Uterus (tissue), 2 donors: ENCODE data around the gene KISS1R.

ENCODE experiments used
- CTCF ChIP-seq, 4 experiments: fragments of 200-600 bp in 2 of 4; fragments of 450-650 bp in 2 of 4; sonication (generic) in 2 of 4; IDR thresholded peaks; one replicate each; pipeline ENCODE4 v1.5.1; 2016 to 2019; ENCODE audit warnings: antibody characterized with exemption in 4 of 4, mild to moderate bottlenecking in 2 of 4, moderate library complexity in 1 of 4
- POLR2A ChIP-seq, 2 donors: fragments of 450-650 bp; IDR thresholded peaks; one replicate each; pipeline ENCODE4 v1.6.1; 2016; ENCODE audit warnings: antibody characterized with exemption in 2 of 2, mild to moderate bottlenecking in 1 of 2, moderate library complexity in 1 of 2

GRCh38 chr19:926589-927350, 9.6 kb downstream of the KISS1R start:
- TF ChIP-seq CTCF (IDR thresholded peaks at IDR 0.05) (no peak), POLR2A (IDR thresholded peaks at IDR 0.05) (no peak)
